ENCODE results near the gene ASCL4.

- TF ChIP-seq CTCF (IDR thresholded peaks at IDR 0.05) (no peak), EP300 (IDR thresholded peaks at IDR 0.05) (no peak)
Measured at GRCh38 chr12:107801150-107801549, 26.6 kb downstream of the ASCL4 start.
